CD4-positive, alpha-beta T cell treated with Interleukin-1 beta for 1 hour (primary cell): ENCODE data around the gene FLVCR1.
"Not testable (repeated sequence)": the region's sequence is repeated elsewhere in the genome, so short reads cannot be mapped to it uniquely, and the experiment has no call there.

Experiments used
- DNase-seq, 2 donors: peaks; one replicate each; pipeline ENCODE4 v3.0.0-alpha.2; 2020 to 2022

Gene FLVCR1

GRCh38 chr1:212860713-212861581 lies 2.9 kb downstream of the FLVCR1 start:
- DNase-seq = no peak

GRCh38 chr1:212862111-212862690 lies 4.1 kb downstream of the FLVCR1 start:
- DNase-seq = no peak

- DNase-seq = not testable (repeated sequence)
These were observed 5.3 kb downstream of the FLVCR1 start for GRCh38 chr1:212863345-212863744.

- no peak for DNase-seq
These were observed 6.1 kb downstream of the FLVCR1 start for GRCh38 chr1:212864201-212864600.

- no peak for DNase-seq
These were observed 9.1 kb downstream of the FLVCR1 start for GRCh38 chr1:212867192-212867591.

GRCh38 chr1:212871976-212872375 lies 13.9 kb downstream of the FLVCR1 start:
- DNase-seq = no peak

GRCh38 chr1:212873518-212873917 lies 15.4 kb downstream of the FLVCR1 start:
- no peak for DNase-seq

GRCh38 chr1:212878418-212878817 lies 20.3 kb downstream of the FLVCR1 start:
- DNase-seq = no peak

GRCh38 chr1:212879947-212880690 lies 22.0 kb downstream of the FLVCR1 start:
- no peak for DNase-seq

GRCh38 chr1:212884592-212884991 lies 26.5 kb downstream of the FLVCR1 start:
- no peak for DNase-seq

- DNase-seq = no peak
These were observed 34.0 kb downstream of the FLVCR1 start for GRCh38 chr1:212892108-212892507.

GRCh38 chr1:212899845-212900244 lies 41.8 kb downstream of the FLVCR1 start:
- no peak for DNase-seq

- no peak for DNase-seq
These were observed 43.2 kb downstream of the FLVCR1 start for GRCh38 chr1:212901290-212901689.

GRCh38 chr1:212902054-212902453 lies 44.0 kb downstream of the FLVCR1 start:
- DNase-seq = no peak

GRCh38 chr1:212903664-212904063 lies 45.6 kb downstream of the FLVCR1 start:
- no peak for DNase-seq

GRCh38 chr1:212908071-212908470 lies 50.0 kb downstream of the FLVCR1 start:
- not testable (repeated sequence) for DNase-seq

- DNase-seq = no peak
These were observed 50.9 kb downstream of the FLVCR1 start for GRCh38 chr1:212908971-212909370.

GRCh38 chr1:212909652-212910063 lies 51.6 kb downstream of the FLVCR1 start:
- no peak for DNase-seq

- not testable (repeated sequence) for DNase-seq
These were observed 52.1 kb downstream of the FLVCR1 start for GRCh38 chr1:212910213-212910612.

- DNase-seq = not testable (repeated sequence)
These were observed 55.6 kb downstream of the FLVCR1 start for GRCh38 chr1:212913638-212914037.

GRCh38 chr1:212914110-212914509 lies 56.0 kb downstream of the FLVCR1 start:
- not testable (repeated sequence) for DNase-seq

GRCh38 chr1:212914789-212915188 lies 56.7 kb downstream of the FLVCR1 start:
- DNase-seq = no peak

- no peak for DNase-seq
These were observed 57.4 kb downstream of the FLVCR1 start for GRCh38 chr1:212915245-212916091.
